Rectal smooth muscle tissue (tissue), 1 donor: ENCODE measurements around the gene PLAGL2.

ENCODE experiments used
- H3K27ac ChIP-seq: one replicate; pipeline ENCODE4 v1.7.0; 2013; ENCODE audit warnings: low read depth, low read length, inconsistent platforms
- H3K27me3 ChIP-seq: one replicate; pipeline ENCODE4 v1.7.0; 2013; ENCODE audit warnings: low read length; ENCODE audit not compliant: control insufficient read depth, insufficient read depth
- H3K36me3 ChIP-seq: one replicate; pipeline ENCODE4 v1.7.0; 2013; ENCODE audit warnings: low read length; ENCODE audit not compliant: control insufficient read depth, insufficient read depth
- H3K4me1 ChIP-seq: one replicate; pipeline ENCODE4 v1.7.0; 2013; ENCODE audit warnings: low read length; ENCODE audit not compliant: control insufficient read depth, insufficient read depth
- H3K4me3 ChIP-seq: one replicate; pipeline ENCODE4 v1.7.0; 2013; ENCODE audit warnings: low read length
- H3K9ac ChIP-seq: one replicate; pipeline ENCODE4 v1.7.0; 2013; ENCODE audit warnings: low read length

PLAGL2 gene

GRCh38 chr20:32237419-32237818 is 29.9 kb upstream of the PLAGL2 start:
- no peaks in the 10 kb centered on the region for H3K4me1 ChIP-seq
- H3K9ac ChIP-seq, result no peak overlapping the region
- no peaks in the 10 kb centered on the region for H3K27me3 ChIP-seq
- H3K36me3 ChIP-seq, result peaks cover 11% of the 10 kb centered on the region
- H3K4me3 ChIP-seq, result no peak overlapping the region
- H3K27ac ChIP-seq, result no peak overlapping the region

- peaks cover 11% of the 10 kb centered on the region for H3K36me3 ChIP-seq
- no peak overlapping the region for H3K27ac ChIP-seq
- no peaks in the 10 kb centered on the region for H3K4me1 ChIP-seq
- no peak overlapping the region for H3K9ac ChIP-seq
- H3K4me3 ChIP-seq, result no peak overlapping the region
- no peaks in the 10 kb centered on the region for H3K27me3 ChIP-seq
Observed at GRCh38 chr20:32236819-32237218, 29.3 kb upstream of the PLAGL2 start.

- H3K36me3 ChIP-seq, result peaks cover 15% of the 10 kb centered on the region
- H3K27me3 ChIP-seq, result no peaks in the 10 kb centered on the region
- H3K4me3 ChIP-seq, result no peak overlapping the region
- H3K4me1 ChIP-seq, result no peaks in the 10 kb centered on the region
- H3K27ac ChIP-seq, result no peak overlapping the region
- no peak overlapping the region for H3K9ac ChIP-seq
Observed at GRCh38 chr20:32236048-32236533, 28.5 kb upstream of the PLAGL2 start.

- Histone ChIP-seq H3K27me3 (no peaks in the 10 kb centered on the region), H3K4me1 (no peaks in the 10 kb centered on the region), H3K36me3 (peaks cover 20% of the 10 kb centered on the region), H3K4me3 (no peak overlapping the region), H3K9ac (no peak overlapping the region), H3K27ac (no peak overlapping the region)
Observed at GRCh38 chr20:32235331-32236047, 27.9 kb upstream of the PLAGL2 start.

- no peak overlapping the region for H3K27ac ChIP-seq
Observed at GRCh38 chr20:32234135-32234808, 26.7 kb upstream of the PLAGL2 start.

GRCh38 chr20:32233286-32233685 is 25.7 kb upstream of the PLAGL2 start:
- Histone ChIP-seq H3K4me3 (no peak overlapping the region), H3K27ac (no peak overlapping the region), H3K36me3 (peaks cover 22% of the 10 kb centered on the region), H3K9ac (no peak overlapping the region), H3K27me3 (no peaks in the 10 kb centered on the region), H3K4me1 (no peaks in the 10 kb centered on the region)

More at GRCh38 chr20:32234135-32234808, 26.7 kb upstream of the PLAGL2 start:
- H3K4me1 ChIP-seq, result no peaks in the 10 kb centered on the region
- H3K4me3 ChIP-seq, result no peak overlapping the region
- H3K9ac ChIP-seq, result no peak overlapping the region
- no peaks in the 10 kb centered on the region for H3K27me3 ChIP-seq
- peaks cover 20% of the 10 kb centered on the region for H3K36me3 ChIP-seq

GRCh38 chr20:32232326-32232886 is 24.9 kb upstream of the PLAGL2 start:
- Histone ChIP-seq H3K36me3 (peaks cover 26% of the 10 kb centered on the region), H3K4me1 (no peaks in the 10 kb centered on the region), H3K27ac (no peak overlapping the region), H3K9ac (no peak overlapping the region), H3K4me3 (no peak overlapping the region), H3K27me3 (no peaks in the 10 kb centered on the region)

- Histone ChIP-seq H3K4me3 (no peak overlapping the region), H3K27ac (no peak overlapping the region), H3K36me3 (peaks cover 26% of the 10 kb centered on the region), H3K4me1 (no peaks in the 10 kb centered on the region), H3K27me3 (no peaks in the 10 kb centered on the region), H3K9ac (no peak overlapping the region)
Observed at GRCh38 chr20:32231847-32232246, 24.3 kb upstream of the PLAGL2 start.

- no peak overlapping the region for H3K9ac ChIP-seq
- no peak overlapping the region for H3K4me3 ChIP-seq
- peaks cover 26% of the 10 kb centered on the region for H3K36me3 ChIP-seq
- H3K27me3 ChIP-seq, result no peaks in the 10 kb centered on the region
- no peak overlapping the region for H3K27ac ChIP-seq
- H3K4me1 ChIP-seq, result no peaks in the 10 kb centered on the region
Observed at GRCh38 chr20:32231245-32231644, 23.7 kb upstream of the PLAGL2 start.

- Histone ChIP-seq H3K4me1 (no peaks in the 10 kb centered on the region), H3K27me3 (no peaks in the 10 kb centered on the region), H3K4me3 (no peak overlapping the region), H3K27ac (no peak overlapping the region), H3K9ac (no peak overlapping the region), H3K36me3 (peaks cover 26% of the 10 kb centered on the region)
Observed at GRCh38 chr20:32230707-32231106, 23.2 kb upstream of the PLAGL2 start.

- no peak overlapping the region for H3K9ac ChIP-seq
- H3K4me1 ChIP-seq, result no peaks in the 10 kb centered on the region
- H3K27me3 ChIP-seq, result no peaks in the 10 kb centered on the region
- no peak overlapping the region for H3K4me3 ChIP-seq
- H3K36me3 ChIP-seq, result peaks cover 26% of the 10 kb centered on the region
- no peak overlapping the region for H3K27ac ChIP-seq
Observed at GRCh38 chr20:32229251-32229747, 21.8 kb upstream of the PLAGL2 start.

- peaks cover 22% of the 10 kb centered on the region for H3K36me3 ChIP-seq
- no peaks in the 10 kb centered on the region for H3K27me3 ChIP-seq
- H3K27ac ChIP-seq, result no peak overlapping the region
- H3K4me1 ChIP-seq, result no peaks in the 10 kb centered on the region
- H3K4me3 ChIP-seq, result peak overlapping the region; percentile 35
- no peak overlapping the region for H3K9ac ChIP-seq
Observed at GRCh38 chr20:32227744-32228688, 20.5 kb upstream of the PLAGL2 start.
